ENCODE data around the gene KDM6A. TPM values are rescaled to one million over a fixed set of nuclear protein-coding genes. Genes with fewer than 3 reads are reported as not detected.
A peak's percentile ranks its signal among the peaks of the same experiment; 100 is the strongest.

Gene KDM6A
- total and polyA plus RNA-seq, 2 of the 13 experiments (the other 11 are each of a cell fraction or from before 2014, with no cell fraction given) = 16.7 to 18.2 TPM

GRCh38 chrX:44871931-44872820, 812 bp upstream of the KDM6A start (continued):
- TF ChIP-seq ZNF280D (CRISPR knock-in tag; IDR thresholded peaks at IDR 0.05) (no peak), ZKSCAN1 (IDR thresholded peaks at IDR 0.05; ENCODE audit: low read length) (no peak), MLX (CRISPR knock-in tag; IDR thresholded peaks at IDR 0.05) (no peak), ZMYM2 (CRISPR knock-in tag; IDR thresholded peaks at IDR 0.05) (no peak), FOSL2 (CRISPR knock-in tag; IDR thresholded peaks at IDR 0.05) (no peak), DBP (CRISPR knock-in tag; IDR thresholded peaks at IDR 0.05; ENCODE audit: not compliant biosample characterization) (no peak), CC2D1A (CRISPR knock-in tag; IDR thresholded peaks at IDR 0.05) (no peak), LCORL (IDR thresholded peaks at IDR 0.05) (no peak), LCORL (CRISPR knock-in tag; IDR thresholded peaks at IDR 0.05) (0 out of 2 replicates have a peak, but pooled peaks have one; percentile 66), FOXK2 (IDR thresholded peaks at IDR 0.05) (no peak), SAP130 (CRISPR knock-in tag; IDR thresholded peaks at IDR 0.05; ENCODE audit: low read depth) (no peak), ZNF761 (CRISPR knock-in tag; conservative IDR thresholded peaks at IDR 0.05) (no peak), ZNF766 (CRISPR knock-in tag; IDR thresholded peaks at IDR 0.05; ENCODE audit: borderline replicate concordance) (no peak), AGO2 (optimal IDR thresholded peaks at IDR 0.05; ENCODE audit: low read depth, low read length) (peak; percentile 65), ZNF414 (CRISPR knock-in tag; IDR thresholded peaks at IDR 0.05) (no peak), ZBTB34 (CRISPR knock-in tag; IDR thresholded peaks at IDR 0.05) (no peak), ARID4A (CRISPR knock-in tag; IDR thresholded peaks at IDR 0.05; ENCODE audit: borderline replicate concordance) (0 out of 2 replicates have a peak, but pooled peaks have one; percentile 43), TARDBP (CRISPR knock-in tag; IDR thresholded peaks at IDR 0.05) (no peak), PCBP1 (IDR thresholded peaks at IDR 0.05; ENCODE audit: borderline replicate concordance, low read depth, low read length) (no peak)
